Skeletal muscle satellite cell (primary cell): ENCODE measurements around the gene ETV2.
A peak's percentile ranks its signal among the peaks of the same experiment; 100 is the strongest.
"Not testable (repeated sequence)": the region's sequence is repeated elsewhere in the genome, so short reads cannot be mapped to it uniquely, and the experiment has no call there.

Experiments
- H3K27me3 ChIP-seq: 2 replicates; pipeline ENCODE4 v1.7.0; 2013; ENCODE audit warnings: low read length; ENCODE audit not compliant: control insufficient read depth, insufficient read depth
- H3K36me3 ChIP-seq: 2 replicates; pipeline ENCODE4 v1.7.0; 2013; ENCODE audit warnings: mild to moderate bottlenecking, control low read depth, low read length; ENCODE audit not compliant: insufficient read depth
- H3K4me1 ChIP-seq: 2 replicates; pipeline ENCODE4 v1.7.0; 2013; ENCODE audit warnings: low read length; ENCODE audit not compliant: control insufficient read depth, insufficient read depth
- H3K4me2 ChIP-seq: 2 replicates; pipeline ENCODE4 v1.7.0; 2013; ENCODE audit warnings: mild to moderate bottlenecking, low read length
- H3K4me3 ChIP-seq: 2 replicates; pipeline ENCODE4 v1.7.0; 2013; ENCODE audit warnings: low read length
- H3K9ac ChIP-seq: 2 replicates; pipeline ENCODE4 v1.7.0; 2013; ENCODE audit warnings: mild to moderate bottlenecking, low read depth, low read length, moderate library complexity
- H3K9me3 ChIP-seq: replicated peaks from 2 replicates; pipeline ENCODE4 v1.7.0; 2013; ENCODE audit warnings: mild to moderate bottlenecking, control low read depth, low read length

ETV2 gene

GRCh38 chr19:35644206-35644986 is 2.9 kb downstream of the ETV2 start:
- no peaks in the 10 kb centered on the region for H3K9me3 ChIP-seq
- H3K4me3 ChIP-seq, result peak overlapping the region; percentile 73
- no peaks in the 10 kb centered on the region for H3K36me3 ChIP-seq
- peak overlapping the region; percentile 62 for H3K9ac ChIP-seq
- H3K4me2 ChIP-seq, result peak overlapping the region; percentile 89
- peaks cover 24% of the 10 kb centered on the region for H3K4me1 ChIP-seq
- no peaks in the 10 kb centered on the region for H3K27me3 ChIP-seq

- peak overlapping the region; percentile 73 for H3K4me3 ChIP-seq
Measured at GRCh38 chr19:35644987-35645679, 3.6 kb downstream of the ETV2 start.

GRCh38 chr19:35645680-35646511 is 4.4 kb downstream of the ETV2 start:
- Histone ChIP-seq H3K4me1 (peaks cover 24% of the 10 kb centered on the region), H3K4me2 (no peak overlapping the region), H3K4me3 (no peak overlapping the region), H3K9me3 (no peaks in the 10 kb centered on the region), H3K36me3 (peaks cover 2% of the 10 kb centered on the region), H3K9ac (no peak overlapping the region), H3K27me3 (no peaks in the 10 kb centered on the region)

More at GRCh38 chr19:35644987-35645679, 3.6 kb downstream of the ETV2 start:
- Histone ChIP-seq H3K4me2 (peak overlapping the region; percentile 89), H3K27me3 (no peaks in the 10 kb centered on the region), H3K9me3 (no peaks in the 10 kb centered on the region), H3K4me1 (peaks cover 24% of the 10 kb centered on the region), H3K36me3 (no peaks in the 10 kb centered on the region), H3K9ac (peak overlapping the region; percentile 62)

GRCh38 chr19:35648017-35648961 is 6.7 kb downstream of the ETV2 start, which contains the start of gene COX6B1:
TSS of gene COX6B1 (plus strand) at chr19:35648323. CDS start at chr19:35651244, 2,921 bp downstream.
- peak within 1 kb of the TSS; percentile 83 for H3K4me3 ChIP-seq
- peak within 1 kb of the TSS; percentile 97 for H3K4me2 ChIP-seq
- H3K27me3 ChIP-seq, result no peaks in the 10 kb centered on the region
- H3K4me1 ChIP-seq, result peaks cover 16% of the 10 kb centered on the region
- H3K9me3 ChIP-seq, result no peaks in the 10 kb centered on the region
- H3K36me3 ChIP-seq, result peaks cover 13% of the 10 kb centered on the region
- H3K9ac ChIP-seq, result peak within 1 kb of the TSS; percentile 87

- Histone ChIP-seq H3K9ac (no peak overlapping the region), H3K4me1 (peaks cover 5% of the 10 kb centered on the region), H3K4me3 (no peak overlapping the region), H3K36me3 (peaks cover 23% of the 10 kb centered on the region), H3K4me2 (no peak overlapping the region), H3K27me3 (no peaks in the 10 kb centered on the region), H3K9me3 (no peaks in the 10 kb centered on the region)
Measured at GRCh38 chr19:35650581-35650980, 9.0 kb downstream of the ETV2 start.

- not testable (repeated sequence) for H3K9me3 ChIP-seq, H3K9ac ChIP-seq, H3K27me3 ChIP-seq, H3K4me3 ChIP-seq, H3K4me2 ChIP-seq, H3K4me1 ChIP-seq
- peaks cover 48% of the 10 kb centered on the region for H3K36me3 ChIP-seq
Measured at GRCh38 chr19:35654828-35655227, 13.3 kb downstream of the ETV2 start.

- H3K36me3 ChIP-seq, result peaks cover 48% of the 10 kb centered on the region
Measured at GRCh38 chr19:35655600-35655999, 14.1 kb downstream of the ETV2 start.

GRCh38 chr19:35656700-35657099 is 15.2 kb downstream of the ETV2 start:
- Histone ChIP-seq H3K27me3 (no peaks in the 10 kb centered on the region), H3K36me3 (peaks cover 39% of the 10 kb centered on the region), H3K9me3 (no peaks in the 10 kb centered on the region), H3K4me2 (no peak overlapping the region), H3K4me3 (no peak overlapping the region), H3K4me1 (no peaks in the 10 kb centered on the region), H3K9ac (no peak overlapping the region)

More at GRCh38 chr19:35655600-35655999, 14.1 kb downstream of the ETV2 start:
- no peaks in the 10 kb centered on the region for H3K9me3 ChIP-seq
- no peaks in the 10 kb centered on the region for H3K4me1 ChIP-seq
- no peak overlapping the region for H3K4me3 ChIP-seq
- no peak overlapping the region for H3K9ac ChIP-seq
- no peaks in the 10 kb centered on the region for H3K27me3 ChIP-seq
- no peak overlapping the region for H3K4me2 ChIP-seq

- Histone ChIP-seq H3K4me3 (no peak overlapping the region), H3K9me3 (no peaks in the 10 kb centered on the region), H3K4me2 (no peak overlapping the region), H3K36me3 (peaks cover 35% of the 10 kb centered on the region), H3K27me3 (no peaks in the 10 kb centered on the region), H3K4me1 (no peaks in the 10 kb centered on the region), H3K9ac (no peak overlapping the region)
Measured at GRCh38 chr19:35657904-35658700, 16.6 kb downstream of the ETV2 start.

GRCh38 chr19:35661995-35662340 is 20.4 kb downstream of the ETV2 start:
- no peaks in the 10 kb centered on the region for H3K4me1 ChIP-seq
- no peak overlapping the region for H3K9ac ChIP-seq
- no peak overlapping the region for H3K4me2 ChIP-seq
- no peak overlapping the region for H3K4me3 ChIP-seq
- no peaks in the 10 kb centered on the region for H3K9me3 ChIP-seq
- H3K27me3 ChIP-seq, result no peaks in the 10 kb centered on the region
- peaks cover 15% of the 10 kb centered on the region for H3K36me3 ChIP-seq
